GM19468 (cell line): ENCODE results near the gene TAS2R1.
"Not testable (repeated sequence)": the region's sequence is repeated elsewhere in the genome, so short reads cannot be mapped to it uniquely, and the experiment has no call there.

ENCODE experiments used
- ATAC-seq: cut with Tn5 transposase; IDR thresholded peaks from one replicate; pipeline ENCODE4 v1.9.1; 2021; ENCODE audit warnings: mild to moderate bottlenecking, moderate library complexity, moderate number of reproducible peaks; ENCODE audit not compliant: unreplicated experiment; ENCODE audit errors: extremely low read depth

Gene TAS2R1

DNA sequence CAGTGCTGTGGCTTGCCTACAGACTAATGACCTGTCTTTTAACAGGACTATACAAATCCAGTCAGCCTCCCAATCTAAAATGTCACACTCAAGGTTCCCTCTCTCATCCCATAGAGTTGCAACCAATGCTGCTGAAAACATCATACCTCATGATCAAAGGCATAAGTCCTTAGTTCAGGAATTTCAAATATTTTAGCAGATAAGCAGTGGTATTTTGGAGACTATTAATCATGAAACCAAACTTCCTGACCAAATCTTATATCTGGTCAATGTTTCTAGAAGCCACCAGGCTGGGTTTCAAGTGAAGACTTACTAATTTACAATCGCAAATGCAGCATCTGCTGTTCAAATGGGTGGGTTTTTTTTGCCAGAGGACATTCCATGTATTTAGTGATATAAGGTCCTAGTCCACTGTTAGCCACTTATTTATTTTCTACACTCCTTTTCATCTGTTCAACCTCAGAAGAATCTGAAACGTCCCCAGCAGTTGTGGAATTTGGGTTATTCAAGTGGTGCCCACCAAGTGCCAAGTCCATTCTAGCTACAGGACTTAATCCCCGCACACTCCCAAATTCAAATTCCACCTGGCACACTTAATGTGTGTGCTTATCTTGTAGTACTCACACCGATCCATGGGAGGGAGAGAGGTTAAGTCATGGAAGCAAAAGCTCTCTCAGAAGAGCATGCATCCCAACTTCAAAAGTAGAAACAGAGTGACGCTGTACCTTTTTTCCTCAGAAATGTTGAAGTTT, 5.8 kb downstream of the TAS2R1 start:
- ATAC-seq, result no peak

- no peak for ATAC-seq
Measured at GRCh38 chr5:9623661-9624060, 6.5 kb downstream of the TAS2R1 start.

- no peak for ATAC-seq
Measured at GRCh38 chr5:9622971-9623421, 7.2 kb downstream of the TAS2R1 start.

DNA sequence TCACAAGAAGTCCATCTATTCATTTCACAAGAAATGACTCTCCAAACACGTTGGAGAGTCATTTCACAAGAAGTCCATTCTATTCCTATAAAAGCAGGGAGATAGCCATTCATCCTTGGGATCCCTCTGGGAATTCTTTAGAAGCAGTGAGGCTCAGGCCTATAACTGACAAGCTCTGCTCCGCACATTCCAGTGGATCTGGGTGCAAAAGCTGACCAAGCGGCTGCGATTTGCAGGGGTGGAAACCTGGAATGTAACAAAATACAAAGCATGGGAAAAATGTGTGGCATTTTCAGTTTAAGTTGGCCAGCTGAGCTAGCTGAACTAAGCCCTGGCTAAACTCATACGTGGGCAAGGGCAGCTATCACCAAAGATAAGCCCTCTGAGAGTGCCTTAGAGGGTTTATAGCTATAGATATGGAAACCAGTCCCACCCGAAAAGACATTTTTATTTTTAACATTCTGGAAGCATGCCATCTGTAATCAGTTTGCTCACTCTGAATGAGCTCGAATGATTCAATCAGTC, 8.7 kb downstream of the TAS2R1 start:
- no peak for ATAC-seq

GRCh38 chr5:9619331-9620092, 10.6 kb downstream of the TAS2R1 start:
- no peak for ATAC-seq

GRCh38 chr5:9617739-9618504, 12.2 kb downstream of the TAS2R1 start:
- no peak for ATAC-seq

DNA sequence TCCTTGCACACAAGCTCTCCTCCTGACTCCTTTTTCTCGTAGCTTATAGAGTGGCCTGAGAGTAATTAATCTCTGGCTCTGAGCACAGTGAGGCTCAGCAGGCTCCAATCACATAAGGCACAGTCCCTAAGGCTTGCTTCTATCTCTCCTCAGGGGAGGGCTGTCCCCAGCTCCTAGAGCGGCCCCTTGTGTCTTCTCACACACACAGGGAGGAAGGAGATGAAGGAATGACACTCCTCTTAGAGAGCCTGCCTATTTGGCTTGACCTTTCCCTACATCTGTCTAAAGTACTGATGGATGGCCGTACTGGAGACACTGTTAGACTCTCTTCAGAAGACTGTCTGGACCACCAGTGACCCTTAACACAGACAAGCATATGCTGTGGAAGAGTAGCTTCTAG, 12.9 kb downstream of the TAS2R1 start:
- no peak for ATAC-seq

GRCh38 chr5:9615331-9615730, 14.8 kb downstream of the TAS2R1 start:
- no peak for ATAC-seq

DNA sequence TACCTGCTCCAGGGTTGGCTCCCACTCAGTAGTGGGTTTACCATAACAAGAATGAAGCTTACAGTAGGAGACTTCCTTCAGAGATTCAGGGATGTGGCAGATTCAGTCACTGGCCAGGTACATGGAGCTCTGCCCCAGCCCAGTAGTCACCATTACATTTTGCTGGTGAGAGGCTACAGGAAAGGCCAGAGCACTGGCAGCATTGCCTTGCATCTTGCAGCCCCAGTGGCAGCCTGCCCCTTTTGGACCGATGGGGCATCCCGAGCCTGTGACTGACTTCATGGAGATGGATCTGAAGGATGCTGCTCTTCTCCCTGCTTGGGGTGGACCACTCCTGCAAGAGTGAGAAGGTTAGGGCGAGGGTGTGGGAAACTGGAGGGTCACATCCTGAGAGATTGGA, 16.8 kb downstream of the TAS2R1 start:
- ATAC-seq, result no peak

GRCh38 chr5:9610969-9611368, 19.2 kb downstream of the TAS2R1 start:
- ATAC-seq, result no peak

- no peak for ATAC-seq
Measured at GRCh38 chr5:9610364-9610763, 19.8 kb downstream of the TAS2R1 start.

DNA sequence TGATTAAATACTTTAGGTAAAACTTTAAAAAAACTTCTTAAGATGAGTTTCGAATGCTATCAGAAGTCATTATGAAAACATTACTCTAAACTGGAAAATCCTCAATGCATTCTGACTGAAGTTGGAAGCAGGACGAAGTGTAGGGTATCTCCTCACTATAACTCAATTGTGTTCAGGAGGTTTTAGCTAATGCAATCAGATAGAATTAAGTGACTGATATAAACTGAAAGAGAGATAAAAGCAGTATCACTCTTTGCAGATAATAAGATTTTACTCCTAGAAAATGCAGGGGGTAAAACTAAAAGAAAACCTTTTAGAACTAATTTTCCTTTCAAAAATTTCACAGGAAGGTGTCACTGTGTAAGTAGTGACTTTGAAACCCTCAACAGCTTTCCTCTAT, 22.1 kb downstream of the TAS2R1 start:
- ATAC-seq, result no peak

GRCh38 chr5:9605041-9605838, 24.9 kb downstream of the TAS2R1 start:
- no peak for ATAC-seq

DNA sequence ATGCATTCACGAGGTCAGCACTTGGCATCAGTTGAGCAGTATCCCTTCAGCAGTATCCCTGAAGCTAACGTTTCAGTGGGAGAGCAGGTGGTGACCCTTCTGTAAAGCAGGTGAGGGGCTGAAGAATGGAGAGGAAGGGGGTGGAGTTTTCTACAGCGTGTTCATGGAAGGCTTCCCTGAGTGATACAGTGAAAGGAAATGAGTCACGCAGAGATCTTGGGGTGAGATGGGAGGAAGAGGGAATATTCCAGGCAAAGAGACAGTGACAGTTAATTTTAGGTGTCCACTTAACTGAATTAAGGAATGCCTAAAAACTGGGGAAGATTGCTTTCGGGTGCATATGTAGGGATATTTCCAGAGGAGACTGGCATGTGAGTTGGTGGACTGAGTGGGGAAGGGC, 25.7 kb downstream of the TAS2R1 start:
- no peak for ATAC-seq

- ATAC-seq, result no peak
Measured at GRCh38 chr5:9601055-9601739, 29.0 kb downstream of the TAS2R1 start.

GRCh38 chr5:9599391-9599790, 30.8 kb downstream of the TAS2R1 start:
- ATAC-seq, result no peak

DNA sequence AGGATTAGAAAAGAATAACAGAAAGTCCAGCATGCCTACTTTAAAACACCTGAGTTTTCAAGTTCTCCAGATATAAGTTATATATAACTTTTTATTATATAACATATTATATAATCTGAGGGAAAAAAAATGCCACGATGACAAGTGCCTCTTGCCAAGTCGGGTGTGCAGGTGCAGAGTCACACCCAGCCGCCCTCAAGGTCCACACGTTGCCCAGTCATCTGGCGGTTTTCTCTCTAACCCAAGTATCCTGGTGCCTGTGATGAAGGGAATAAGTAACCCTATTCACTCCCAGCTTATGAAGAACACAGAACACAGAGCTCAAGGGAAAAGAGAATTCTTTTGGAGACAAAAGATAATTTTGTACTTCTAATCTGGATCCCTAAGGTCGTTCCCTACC, 31.8 kb downstream of the TAS2R1 start:
- ATAC-seq, result not testable (repeated sequence)

DNA sequence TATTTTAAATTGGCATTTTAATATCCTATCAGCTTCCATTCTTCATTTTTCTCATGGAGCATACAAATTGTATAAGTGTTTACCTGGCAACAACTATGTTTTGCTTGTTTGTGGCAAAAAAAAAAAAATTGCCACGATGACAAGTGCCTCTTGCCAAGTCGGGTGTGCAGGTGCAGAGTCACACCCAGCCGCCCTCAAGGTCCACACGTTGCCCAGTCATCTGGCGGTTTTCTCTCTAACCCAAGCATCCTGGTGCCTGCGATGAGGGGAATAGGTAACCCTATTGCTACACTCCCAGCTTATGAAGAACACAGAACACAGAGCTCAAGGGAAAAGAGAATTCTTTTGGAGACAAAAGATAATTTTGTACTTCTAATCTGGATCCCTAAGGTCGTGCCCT, 32.8 kb downstream of the TAS2R1 start:
- not testable (repeated sequence) for ATAC-seq

DNA sequence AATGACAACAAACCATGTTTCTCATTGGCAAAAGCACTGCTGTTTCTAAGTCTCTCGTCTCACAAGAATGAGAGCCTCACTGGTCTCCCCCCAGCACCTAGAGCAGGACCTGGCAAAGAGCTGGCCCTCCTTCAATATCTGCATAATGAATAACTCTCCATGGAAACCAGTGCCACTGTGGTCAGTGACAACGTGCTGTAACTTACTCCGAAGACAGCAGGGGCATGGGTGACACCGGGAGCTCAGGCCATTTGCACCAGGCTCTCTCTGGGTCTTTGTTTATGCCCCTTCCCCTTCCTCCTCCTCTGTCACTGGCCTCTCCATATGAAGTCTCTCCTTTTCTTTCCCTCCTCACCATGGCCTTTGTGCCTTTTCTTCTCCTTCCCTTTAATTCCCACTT, 33.3 kb downstream of the TAS2R1 start:
- ATAC-seq, result no peak
